HG02970 (cell line): ENCODE results near the gene ERCC1.

Source experiments
- ATAC-seq: cut with Tn5 transposase; IDR thresholded peaks from one replicate; pipeline ENCODE4 v1.9.1; 2021; ENCODE audit warnings: mild to moderate bottlenecking, moderate library complexity, moderate number of reproducible peaks; ENCODE audit not compliant: unreplicated experiment, low FRiP score

Gene ERCC1

DNA sequence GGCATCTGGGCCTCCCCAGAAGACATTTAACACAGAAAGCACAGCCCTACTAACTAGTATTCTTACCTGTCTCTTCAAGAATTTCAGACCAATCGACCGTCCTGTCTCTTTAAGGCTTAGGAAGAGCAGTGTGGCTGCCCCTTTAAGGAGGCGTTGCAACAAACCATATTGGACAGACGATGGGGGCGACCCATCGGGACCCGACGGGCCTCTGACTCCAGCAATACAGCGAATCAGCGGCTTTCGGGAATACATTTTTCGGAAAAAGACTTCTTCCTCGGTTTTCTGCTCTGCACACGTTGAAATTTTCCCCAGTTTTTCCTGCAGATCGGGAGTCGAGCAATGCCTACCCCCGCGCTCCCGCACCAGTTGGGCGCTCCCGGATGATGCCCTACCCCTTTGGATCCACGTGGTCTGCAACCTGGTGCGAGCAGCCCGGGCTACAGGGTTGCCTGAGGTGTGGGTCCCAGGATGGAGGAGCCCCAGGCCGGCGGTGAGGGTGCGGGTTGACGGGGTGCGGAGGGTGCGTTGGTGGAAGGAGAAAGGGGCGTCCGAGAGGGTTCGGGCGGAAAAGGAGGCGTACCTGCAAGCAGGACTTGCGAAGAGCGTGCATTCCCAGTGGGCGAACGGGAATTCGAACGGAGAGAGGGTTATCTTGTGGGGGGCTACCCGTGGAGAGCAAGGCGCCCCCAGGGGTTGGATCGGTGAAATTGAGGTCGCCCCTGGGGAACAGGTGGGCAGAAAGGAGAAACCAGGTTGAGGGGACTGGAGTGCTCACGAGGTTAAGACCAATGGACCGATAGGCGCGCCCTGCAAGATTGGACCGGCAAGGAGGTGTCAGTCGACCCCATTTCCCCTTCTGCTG, 17.3 kb downstream of the ERCC1 start, which contains the start of gene POLR1G:
TSS of gene POLR1G (plus strand) at position 419 of the 865 bp plus-strand sequence. CDS start at position 472, 53 bp downstream.
- ATAC-seq, result peak; percentile 64

GRCh38 chr19:45405435-45406225, 18.1 kb downstream of the ERCC1 start:
- ATAC-seq, result peak; percentile 42

GRCh38 chr19:45404557-45405434, 18.9 kb downstream of the ERCC1 start, which contains the start of gene PPP1R13L:
PPP1R13L (minus strand) TSS chr19:45405069; CDS start chr19:45398318, 6,751 bp downstream.
- no peak for ATAC-seq

- ATAC-seq, result no peak
Measured at GRCh38 chr19:45403781-45404556, 19.7 kb downstream of the ERCC1 start.

DNA sequence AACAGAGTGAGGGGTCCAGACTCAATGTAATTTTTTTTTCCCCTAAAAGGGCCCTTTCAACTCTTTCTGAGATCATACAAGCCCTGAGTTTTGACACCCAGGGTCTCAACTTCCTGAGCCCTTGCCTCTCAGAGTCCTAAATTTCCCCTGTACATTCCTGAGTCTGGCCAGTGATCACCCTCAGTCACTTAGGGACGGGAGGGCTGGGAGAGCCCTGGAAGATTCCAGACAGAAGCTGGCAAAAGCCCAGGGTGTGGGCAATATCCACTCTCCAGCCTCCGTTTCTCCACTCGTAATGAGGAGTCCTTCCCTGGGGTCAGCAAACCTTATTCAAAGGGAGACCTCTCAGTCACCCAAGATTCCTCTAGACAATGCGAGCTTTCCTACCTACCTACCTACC, 20.4 kb downstream of the ERCC1 start:
- no peak for ATAC-seq

DNA sequence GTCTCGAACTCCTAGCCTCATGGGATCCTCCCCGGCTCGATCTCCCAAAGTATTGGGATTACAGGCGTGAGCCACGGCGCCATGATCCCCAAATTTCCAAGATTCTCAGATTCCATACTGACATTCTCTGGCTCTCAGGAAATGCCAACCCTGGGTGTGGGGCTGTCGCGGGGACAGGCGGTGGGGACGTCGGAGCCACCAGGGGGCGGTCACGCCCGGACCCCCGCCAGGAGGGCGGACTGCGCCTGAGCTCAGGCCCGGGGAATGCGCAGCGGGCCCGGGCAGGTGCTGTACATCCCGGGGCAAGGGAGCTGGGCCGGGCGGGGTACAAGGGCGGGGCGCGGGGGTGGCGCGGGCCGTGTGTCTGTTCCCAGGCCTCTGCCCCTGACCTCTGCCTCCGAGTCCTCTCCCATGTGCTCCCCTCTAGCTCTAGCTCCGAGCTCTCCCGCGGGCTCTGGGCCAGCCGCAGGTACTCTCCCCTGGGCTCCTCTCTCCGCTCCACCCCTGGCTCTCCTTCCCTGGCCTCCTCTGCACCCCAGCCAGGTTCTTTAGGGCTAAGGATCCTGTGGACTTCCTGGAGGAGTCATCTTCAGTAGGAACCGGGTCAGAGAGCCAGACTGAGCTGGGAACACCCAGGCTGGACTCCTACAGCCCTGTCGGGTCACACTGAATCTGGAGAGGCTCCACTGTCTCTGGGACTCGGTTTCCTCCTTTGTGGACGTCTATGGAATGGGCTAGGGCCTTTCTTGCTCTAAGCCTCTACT, 21.2 kb downstream of the ERCC1 start:
- no peak for ATAC-seq

DNA sequence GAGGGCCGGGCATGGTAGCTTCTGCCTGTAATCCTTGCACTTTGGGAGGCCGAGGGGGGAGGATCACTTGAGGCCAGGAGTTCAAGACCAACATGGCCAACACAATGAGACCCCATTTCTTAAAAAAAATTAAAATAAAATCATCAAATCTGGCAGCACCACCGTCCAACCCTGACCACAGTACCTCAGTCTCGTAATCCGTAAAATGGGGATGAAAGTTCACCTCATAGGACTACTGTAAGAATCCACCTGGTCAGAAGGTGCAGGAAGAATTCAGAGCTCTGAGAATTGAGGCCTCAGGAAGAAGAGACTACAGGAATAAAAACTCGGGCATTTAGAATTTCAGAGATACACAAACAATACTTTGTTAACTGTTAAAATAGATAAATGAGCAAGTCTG, 21.9 kb downstream of the ERCC1 start:
- ATAC-seq, result no peak

DNA sequence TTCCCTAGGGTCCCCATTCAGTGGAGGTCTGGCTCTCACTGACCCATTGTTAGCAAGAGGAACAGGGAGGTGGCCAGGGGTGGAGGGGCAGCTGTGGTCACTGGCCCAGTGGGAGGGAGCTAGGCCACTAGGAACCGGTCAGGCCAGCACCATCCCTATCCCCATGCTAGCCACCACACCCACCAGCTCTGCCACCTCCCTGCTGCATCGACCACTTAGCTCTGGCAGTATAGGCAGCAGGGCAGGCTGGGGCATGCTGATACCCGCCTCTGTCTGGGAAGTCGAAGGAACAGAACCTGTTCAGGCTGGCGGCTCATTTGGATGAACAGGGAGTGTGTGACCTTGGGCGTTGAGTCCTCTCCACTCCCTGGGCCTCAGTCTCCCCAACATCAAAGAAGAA, 23.5 kb downstream of the ERCC1 start:
- ATAC-seq, result no peak

- no peak for ATAC-seq
Measured at GRCh38 chr19:45395821-45396617, 27.7 kb downstream of the ERCC1 start.

- ATAC-seq, result no peak
Measured at GRCh38 chr19:45391871-45392665, 31.6 kb downstream of the ERCC1 start.

GRCh38 chr19:45391346-45391745, 32.4 kb downstream of the ERCC1 start:
- ATAC-seq, result no peak

DNA sequence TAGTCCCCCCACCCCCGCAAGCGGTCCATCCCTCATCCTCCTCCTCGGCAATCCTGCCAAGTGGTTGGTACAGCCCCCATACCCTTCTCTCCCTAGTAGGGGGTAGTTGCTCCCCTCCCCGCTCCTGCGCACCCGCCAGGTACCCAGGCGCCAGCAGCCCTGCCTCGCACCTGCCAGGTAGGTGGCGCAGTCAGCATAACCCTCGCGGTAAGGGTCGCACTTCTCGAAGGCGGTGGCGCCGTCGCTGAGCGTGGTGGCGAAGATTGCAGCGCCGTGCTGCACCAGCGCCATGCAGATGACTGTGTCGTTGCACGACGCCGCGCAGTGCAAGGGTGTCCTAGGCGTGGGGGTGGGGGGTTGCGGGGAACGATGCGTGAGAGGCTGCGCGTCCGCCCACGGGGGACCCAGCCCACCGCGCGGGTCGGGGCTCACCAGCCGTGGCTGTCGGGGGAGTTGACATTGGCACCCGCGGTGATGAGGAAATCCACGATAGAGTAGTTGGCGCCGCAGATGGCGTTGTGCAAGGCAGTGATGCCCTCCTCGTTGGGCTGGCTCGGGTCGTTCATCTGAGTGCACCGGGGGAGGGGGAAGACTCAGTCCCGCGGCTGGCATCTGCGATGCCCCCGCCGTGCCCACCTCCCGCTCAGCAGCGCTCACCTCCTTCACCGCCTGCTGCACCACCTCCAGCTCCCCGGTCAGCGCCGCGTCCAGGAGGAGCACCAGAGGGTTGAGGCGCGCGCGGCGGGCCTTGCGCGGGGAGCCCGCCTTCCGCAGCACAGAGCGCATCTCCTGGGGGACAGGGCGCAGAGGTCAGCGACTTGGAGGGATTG, 38.1 kb downstream of the ERCC1 start:
- ATAC-seq, result no peak

- ATAC-seq, result no peak
Measured at GRCh38 chr19:45382426-45382825, 41.3 kb downstream of the ERCC1 start.

DNA sequence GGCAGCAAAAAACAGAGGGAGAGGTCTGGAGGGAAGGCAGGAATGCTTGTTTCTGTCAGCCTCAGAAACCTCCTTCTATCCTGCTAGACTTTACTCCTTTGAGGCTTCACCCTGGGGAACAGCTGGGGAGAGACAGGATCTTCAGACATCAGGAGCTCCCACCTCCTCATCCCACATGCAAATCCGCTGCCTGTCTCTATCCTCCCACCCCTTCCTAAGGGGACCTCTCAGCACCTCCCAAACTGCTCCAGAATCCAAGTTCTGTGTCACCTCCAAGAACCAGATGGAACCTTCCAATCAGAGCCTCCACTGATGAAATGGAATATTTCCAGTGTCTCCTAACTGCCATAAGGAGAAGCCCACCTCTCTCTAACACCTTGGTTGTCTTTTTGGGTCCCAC, 43.6 kb downstream of the ERCC1 start:
- ATAC-seq, result no peak

GRCh38 chr19:45376045-45376724, 47.5 kb downstream of the ERCC1 start:
- no peak for ATAC-seq
